Ramos (cell line): ENCODE measurements around the gene TRH.

Experiments
- in situ Hi-C: fragments of 300-500 bp; cut with MboI; formaldehyde crosslinking; loops from one replicate; pipeline ENCODE4 v1.14.3; 2022; ENCODE audit warnings: low sequenced_read_pairs; ENCODE audit not compliant: unreplicated experiment

The TRH gene

GRCh38 chr3:129958755-129959154, 15.8 kb upstream of the TRH start:
- in situ Hi-C loops = no loop called here

GRCh38 chr3:129961141-129961541, 13.4 kb upstream of the TRH start:
- in situ Hi-C loops = no loop called here

GRCh38 chr3:129962600-129962999, 11.9 kb upstream of the TRH start:
- in situ Hi-C loops = no loop called here

- in situ Hi-C loops = no loop called here
These were observed 8.6 kb upstream of the TRH start for GRCh38 chr3:129965937-129966336.

GRCh38 chr3:129966876-129967275, 7.6 kb upstream of the TRH start:
- in situ Hi-C loops = no loop called here

- in situ Hi-C loops = no loop called here
These were observed 6.8 kb upstream of the TRH start for GRCh38 chr3:129967761-129968160.

GRCh38 chr3:129971351-129972052, 3.0 kb upstream of the TRH start:
- in situ Hi-C loops = no loop called here

GRCh38 chr3:129972301-129972700, 2.2 kb upstream of the TRH start:
- in situ Hi-C loops = no loop called here

GRCh38 chr3:129973853-129974563, 512 bp upstream of the TRH start:
- in situ Hi-C loops = no loop called here

- in situ Hi-C loops = no loop called here
These were observed 549 bp downstream of the TRH start for GRCh38 chr3:129974833-129975704.

- in situ Hi-C loops = no loop called here
These were observed 1.2 kb downstream of the TRH start for GRCh38 chr3:129975705-129976048.

GRCh38 chr3:129976286-129976685, 1.8 kb downstream of the TRH start:
- in situ Hi-C loops = no loop called here

GRCh38 chr3:129978123-129978522, 3.6 kb downstream of the TRH start:
- in situ Hi-C loops = no loop called here

- in situ Hi-C loops = no loop called here
These were observed 5.4 kb downstream of the TRH start for GRCh38 chr3:129979905-129980304.

- in situ Hi-C loops = no loop called here
These were observed 9.0 kb downstream of the TRH start for GRCh38 chr3:129983561-129983960.

- in situ Hi-C loops = no loop called here
These were observed 9.6 kb downstream of the TRH start for GRCh38 chr3:129984125-129984524.

GRCh38 chr3:129985113-129985512, 10.6 kb downstream of the TRH start:
- in situ Hi-C loops = no loop called here

- in situ Hi-C loops = no loop called here
These were observed 13.9 kb downstream of the TRH start for GRCh38 chr3:129988429-129988828.

GRCh38 chr3:129989414-129989813, 14.9 kb downstream of the TRH start:
- in situ Hi-C loops = no loop called here

GRCh38 chr3:129992781-129993180, 18.3 kb downstream of the TRH start:
- in situ Hi-C loops = no loop called here

GRCh38 chr3:129994883-129995559, 20.5 kb downstream of the TRH start:
- in situ Hi-C loops = no loop called here
